Endothelial cell of umbilical vein (primary cell): ENCODE data around the gene CYP8B1. TPM values are rescaled to one million over a fixed set of nuclear protein-coding genes. Genes with fewer than 3 reads are reported as not detected.

Source experiments
- BruUV-seq: library from RNA; stranded (reverse); fragments of 400-500 nt; replicated peaks from 2 replicates; lab custom pipeline; 2021; lab: Mats Ljungman, UMichigan
- CTCF ChIA-PET: fragments of 300-600, 350-600 bp; sonication (Branson Sonifier 250); formaldehyde crosslinking; loops from one replicate; lab custom pipeline; 2021; ENCODE audit warnings: antibody characterized with exemption, inconsistent platforms; lab: Charles Lee
- POLR2A ChIA-PET: fragments of 300-600, 350-600 bp; sonication (Branson Sonifier 250); formaldehyde crosslinking; loops from one replicate; lab custom pipeline; 2021; ENCODE audit warnings: antibody characterized with exemption, inconsistent platforms; lab: Charles Lee
- DNase-seq: peaks from one replicate; pipeline ENCODE4 v3.0.0-alpha.2; 2011; ENCODE audit warnings: low read depth, low spot score
- FAIRE-seq: peaks from 2 replicates; lab custom pipeline; 2011; peaks lifted over from hg19 to GRCh38; lab: Jason Lieb, UNC
- H2AFZ ChIP-seq: 2 replicates; pipeline ENCODE4 v1.6.0; 2012; ENCODE audit warnings: low read depth, low read length, control low read depth, inconsistent platforms
- H3K27ac ChIP-seq: 2 replicates; pipeline ENCODE4 v1.5.1; 2011; ENCODE audit warnings: low read depth, mild to moderate bottlenecking, control low read depth, low read length, moderate library complexity; ENCODE audit not compliant: insufficient read depth
- H3K27me3 ChIP-seq, 2 experiments: 2 replicates each; pipeline versions ENCODE4 v1.6.0 to v1.6.1; 2011; ENCODE audit warnings: low read length in 2 of 2, mixed read lengths in 1 of 2; ENCODE audit not compliant: control insufficient read depth in 2 of 2, insufficient read depth in 2 of 2
- H3K36me3 ChIP-seq, 2 experiments: 2 replicates in 1 of 2; 3 replicates in 1 of 2; pipeline ENCODE4 v1.5.1; 2011; ENCODE audit warnings: low read length in 2 of 2, mild to moderate bottlenecking in 1 of 2, moderate library complexity in 1 of 2; ENCODE audit not compliant: control insufficient read depth in 2 of 2, insufficient read depth in 2 of 2; ENCODE audit errors: extremely low read depth in 1 of 2
- H3K4me1 ChIP-seq: 3 replicates; pipeline ENCODE4 v1.5.1; 2011; ENCODE audit warnings: mild to moderate bottlenecking, low read length; ENCODE audit not compliant: control insufficient read depth, insufficient read depth; ENCODE audit errors: extremely low read depth
- H3K4me2 ChIP-seq: 2 replicates; pipeline ENCODE4 v1.6.1; 2011; ENCODE audit warnings: low read length, control low read depth, mixed read lengths; ENCODE audit not compliant: insufficient read depth
- H3K4me3 ChIP-seq, 3 experiments: fragments of 200-600 bp in 1 of 3; sonication (generic), shearing (Covaris generic) in 1 of 3; replicated peaks in 1 of 3; 2 replicates each; pipeline ENCODE4 v1.5.1; 2011 to 2016; ENCODE audit warnings: control low read depth in 3 of 3, low read length in 3 of 3, mild to moderate bottlenecking in 2 of 3, inconsistent platforms in 1 of 3, low read depth in 1 of 3, moderate library complexity in 1 of 3; ENCODE audit not compliant: insufficient read depth in 1 of 3
- H3K79me2 ChIP-seq: 2 replicates; pipeline ENCODE4 v1.6.0; 2012; ENCODE audit warnings: low read length, inconsistent platforms; ENCODE audit not compliant: control insufficient read depth, insufficient read depth
- H3K9ac ChIP-seq: replicated peaks from 2 replicates; pipeline ENCODE3; 2011; ENCODE audit warnings: low read length, control low read depth; ENCODE audit not compliant: insufficient read depth; ENCODE audit errors: extremely low read depth
- H3K9me1 ChIP-seq: replicated peaks from 3 replicates; pipeline ENCODE4 v1.6.0; 2011; ENCODE audit warnings: mild to moderate bottlenecking, low read length; ENCODE audit not compliant: control insufficient read depth, insufficient read depth; ENCODE audit errors: extremely low read depth
- H3K9me3 ChIP-seq: replicated peaks from 2 replicates; pipeline ENCODE4 v1.5.1; 2012; ENCODE audit warnings: low read length, inconsistent platforms; ENCODE audit not compliant: control insufficient read depth, insufficient read depth
- H4K20me1 ChIP-seq: replicated peaks from 2 replicates; pipeline ENCODE3; 2011; ENCODE audit warnings: mild to moderate bottlenecking, low read length; ENCODE audit not compliant: control insufficient read depth, insufficient read depth; ENCODE audit errors: extremely low read depth
- EZH2 ChIP-seq: IDR thresholded peaks from 2 replicates; pipeline ENCODE4 v1.6.1; 2012; ENCODE audit warnings: borderline replicate concordance, low read depth, mild to moderate bottlenecking, moderate library complexity, low read length, inconsistent platforms; ENCODE audit not compliant: severe bottlenecking
- FOS ChIP-seq: IDR thresholded peaks from 2 replicates; pipeline ENCODE4 v1.6.1; 2011; ENCODE audit warnings: mild to moderate bottlenecking, low read length, moderate library complexity, borderline replicate concordance; ENCODE audit not compliant: insufficient read depth
- GATA2 ChIP-seq: IDR thresholded peaks from 2 replicates; pipeline ENCODE4 v1.7.0; 2011; ENCODE audit warnings: low read depth, mild to moderate bottlenecking, moderate library complexity, mixed read lengths, low read length; ENCODE audit not compliant: insufficient read length, insufficient read depth
- JUN ChIP-seq: IDR thresholded peaks from 2 replicates; pipeline ENCODE4 v1.6.1; 2011; ENCODE audit warnings: borderline replicate concordance, low read depth; ENCODE audit not compliant: insufficient read length, insufficient read depth
- MYC ChIP-seq: IDR thresholded peaks from one replicate; pipeline ENCODE4 v1.6.1; 2011; ENCODE audit warnings: mild to moderate bottlenecking, low read depth, low read length
- POLR2A ChIP-seq: IDR thresholded peaks from 2 replicates; pipeline ENCODE4 v1.6.1; 2012; ENCODE audit warnings: low read depth, mild to moderate bottlenecking, control low read depth, low read length
- POLR2AphosphoS5 ChIP-seq: IDR thresholded peaks from 2 replicates; pipeline ENCODE4 v1.6.1; 2012; ENCODE audit warnings: low read depth, mild to moderate bottlenecking, control low read depth, low read length, moderate library complexity; ENCODE audit not compliant: insufficient read depth
- dilution Hi-C: fragments of 300-500 bp; cut with MboI; formaldehyde crosslinking; loops from one replicate; pipeline ENCODE4 v1.15.0; 2019; ENCODE audit warnings: low sequenced_read_pairs; ENCODE audit not compliant: extremely low pct_ligation_motif_present
- intact Hi-C: fragments of 100-400 bp; cut with micrococcal nuclease; formaldehyde crosslinking; loops from one replicate; pipeline ENCODE4 v1.10.0; 2022
- polyA plus RNA-seq, 4 experiments: library from polyadenylated mRNA; depleted of rRNA in 3 of 4; stranded (reverse) in 3 of 4; unstranded in 1 of 4; fragments of >200 nt; gene quantifications; 2 replicates each; pipeline versions ENCODE4 v1.2.1 to v1.2.3, GENCODE V29; 2011 to 2012; ENCODE audit warnings: missing spikeins in 1 of 4
- total RNA-seq: library from RNA; stranded (reverse); gene quantifications from 2 replicates; pipeline ENCODE4 v1.2.3, GENCODE V29; 2021
- TF ChIP-seq, protein P1 (sequence below): IDR thresholded peaks from 2 replicates; pipeline ENCODE4 v1.6.1; 2011; ENCODE audit not compliant: insufficient read depth, insufficient read length
- TF ChIP-seq, protein P2 (sequence below), 2 donors: IDR thresholded peaks; 1 replicate in 1 of 2; 2 replicates in 1 of 2; pipeline ENCODE4 v1.5.1; 2011; ENCODE audit warnings: low read length in 2 of 2, mild to moderate bottlenecking in 2 of 2, moderate library complexity in 2 of 2, control low read depth in 1 of 2, inconsistent platforms in 1 of 2, low read depth in 1 of 2; ENCODE audit not compliant: insufficient read depth in 1 of 2; ENCODE audit errors: extremely low read depth in 1 of 2

CYP8B1 gene
- total and polyA plus RNA-seq, 2 donors (not counting 3 experiments of a cell fraction or from before 2014, with no cell fraction given): not detected

DNA sequence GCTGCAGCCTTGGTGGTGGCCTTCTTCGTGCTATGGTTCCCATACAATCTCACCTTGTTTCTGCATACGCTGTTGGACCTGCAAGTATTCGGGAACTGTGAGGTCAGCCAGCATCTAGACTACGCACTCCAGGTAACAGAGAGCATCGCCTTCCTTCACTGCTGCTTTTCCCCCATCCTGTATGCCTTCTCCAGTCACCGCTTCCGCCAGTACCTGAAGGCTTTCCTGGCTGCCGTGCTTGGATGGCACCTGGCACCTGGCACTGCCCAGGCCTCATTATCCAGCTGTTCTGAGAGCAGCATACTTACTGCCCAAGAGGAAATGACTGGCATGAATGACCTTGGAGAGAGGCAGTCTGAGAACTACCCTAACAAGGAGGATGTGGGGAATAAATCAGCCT is 10.4 kb downstream of the CYP8B1 start:
- no peak overlapping the region for H2AFZ ChIP-seq
- no peak overlapping the region for H3K27ac ChIP-seq
- no TSS peak for BruUV-seq
- H3K36me3 ChIP-seq: no peaks in the 10 kb centered on the region
- CTCF ChIA-PET: no interaction called here
- H3K4me3 ChIP-seq: no peak overlapping the region
- no peak for DNase-seq
- H3K9me1 ChIP-seq: no peaks in the 10 kb centered on the region
- no peak overlapping the region for H3K9ac ChIP-seq
- H3K79me2 ChIP-seq: no peaks in the 10 kb centered on the region
- no peak for FAIRE-seq
- no peaks in the 10 kb centered on the region for H3K27me3 ChIP-seq
- no peaks in the 10 kb centered on the region for H3K9me3 ChIP-seq
- POLR2A ChIA-PET: no interaction called here
- dilution Hi-C loops: no loop called here
- TF ChIP-seq POLR2AphosphoS5 (no peak), POLR2A (no peak), EZH2 (no peak), JUN (no peak), FOS (no peak), GATA2 (no peak), MYC (no peak)
- TF ChIP-seq, protein P1, sequence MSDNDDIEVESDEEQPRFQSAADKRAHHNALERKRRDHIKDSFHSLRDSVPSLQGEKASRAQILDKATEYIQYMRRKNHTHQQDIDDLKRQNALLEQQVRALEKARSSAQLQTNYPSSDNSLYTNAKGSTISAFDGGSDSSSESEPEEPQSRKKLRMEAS: no peak
- TF ChIP-seq, protein P2, sequence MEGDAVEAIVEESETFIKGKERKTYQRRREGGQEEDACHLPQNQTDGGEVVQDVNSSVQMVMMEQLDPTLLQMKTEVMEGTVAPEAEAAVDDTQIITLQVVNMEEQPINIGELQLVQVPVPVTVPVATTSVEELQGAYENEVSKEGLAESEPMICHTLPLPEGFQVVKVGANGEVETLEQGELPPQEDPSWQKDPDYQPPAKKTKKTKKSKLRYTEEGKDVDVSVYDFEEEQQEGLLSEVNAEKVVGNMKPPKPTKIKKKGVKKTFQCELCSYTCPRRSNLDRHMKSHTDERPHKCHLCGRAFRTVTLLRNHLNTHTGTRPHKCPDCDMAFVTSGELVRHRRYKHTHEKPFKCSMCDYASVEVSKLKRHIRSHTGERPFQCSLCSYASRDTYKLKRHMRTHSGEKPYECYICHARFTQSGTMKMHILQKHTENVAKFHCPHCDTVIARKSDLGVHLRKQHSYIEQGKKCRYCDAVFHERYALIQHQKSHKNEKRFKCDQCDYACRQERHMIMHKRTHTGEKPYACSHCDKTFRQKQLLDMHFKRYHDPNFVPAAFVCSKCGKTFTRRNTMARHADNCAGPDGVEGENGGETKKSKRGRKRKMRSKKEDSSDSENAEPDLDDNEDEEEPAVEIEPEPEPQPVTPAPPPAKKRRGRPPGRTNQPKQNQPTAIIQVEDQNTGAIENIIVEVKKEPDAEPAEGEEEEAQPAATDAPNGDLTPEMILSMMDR (IDR thresholded peaks at IDR 0.05; ENCODE audit: extremely low read depth in 1 of 2, insufficient read depth in 1 of 2, low read depth in 1 of 2, low read length in 2 of 2): no peak
- no peaks in the 10 kb centered on the region for H4K20me1 ChIP-seq
- intact Hi-C loops: no loop called here
- no peak overlapping the region for H3K4me2 ChIP-seq
- no peaks in the 10 kb centered on the region for H3K4me1 ChIP-seq
